Effector memory CD8-positive, alpha-beta T cell (primary cell): Measurements from ENCODE around the gene MAPT.

Source experiments
- ATAC-seq: fragments of 150-1000 bp; cut with Tn5 transposase; replicated peaks from 2 replicates; pipeline ENCODE4 v1.10.0; 2021; ENCODE audit warnings: mild to moderate bottlenecking, moderate library complexity
- DNase-seq, 3 experiments: peaks; one replicate each; pipeline ENCODE4 v3.0.0; 2021
- H3K27ac Mint-ChIP-seq, 2 donors: one replicate each; pipeline ENCODE4 v1.8.0; 2022; ENCODE audit warnings: mild to moderate bottlenecking in 2 of 2, mixed read lengths in 2 of 2, moderate library complexity in 2 of 2
- H3K27me3 Mint-ChIP-seq, 2 donors: one replicate each; pipeline ENCODE4 v1.8.0; 2022; ENCODE audit warnings: mixed read lengths in 2 of 2
- H3K36me3 Mint-ChIP-seq: one replicate; pipeline ENCODE4 v1.8.0; 2022; ENCODE audit warnings: mild to moderate bottlenecking, moderate library complexity, mixed read lengths; ENCODE audit not compliant: insufficient read depth
- H3K4me1 Mint-ChIP-seq, 2 donors: one replicate each; pipeline ENCODE4 v1.8.0; 2022; ENCODE audit warnings: low read depth in 2 of 2, mixed read lengths in 2 of 2
- H3K4me3 Mint-ChIP-seq, 2 donors: one replicate each; pipeline ENCODE4 v1.8.0; 2022; ENCODE audit warnings: mild to moderate bottlenecking in 2 of 2, mixed read lengths in 2 of 2, moderate library complexity in 2 of 2
- H3K9me3 Mint-ChIP-seq, 2 donors: one replicate each; pipeline ENCODE4 v1.8.0; 2022; ENCODE audit warnings: mixed read lengths in 2 of 2

MAPT gene

DNA sequence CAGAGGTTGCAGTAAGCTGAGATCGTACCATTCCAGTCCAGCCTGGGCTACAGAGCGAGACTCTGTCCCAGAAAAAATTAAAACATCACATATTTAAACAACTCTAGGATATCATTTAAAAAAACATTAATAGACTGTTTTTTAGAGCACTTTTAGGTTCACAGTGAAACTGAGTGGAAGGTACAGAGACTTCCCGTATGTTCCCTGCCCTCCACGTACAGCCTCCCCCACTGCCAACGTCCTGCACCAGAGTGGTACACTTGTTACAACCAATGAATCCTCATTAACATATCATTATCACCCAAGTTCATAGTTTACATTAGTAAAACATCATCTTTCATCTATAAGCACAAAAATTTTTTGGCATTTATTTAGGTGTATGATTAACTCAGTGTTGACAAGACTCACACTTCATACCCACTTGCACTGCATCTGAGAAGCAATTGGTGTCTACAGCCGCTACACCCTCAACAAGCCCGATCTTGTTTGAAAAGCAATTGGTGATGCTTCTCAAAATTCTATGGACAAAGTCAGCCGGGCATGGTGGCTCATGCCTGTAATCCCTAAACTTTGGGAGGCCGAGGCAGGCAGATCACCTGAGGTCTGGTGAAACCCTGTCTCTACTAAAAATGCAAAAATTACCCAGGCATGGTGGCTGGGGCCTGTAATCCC lies 64.8 kb downstream of the MAPT start:
- H3K9me3 Mint-ChIP-seq = no peaks in the 10 kb centered on the region
- no peak overlapping the region for H3K4me3 Mint-ChIP-seq
- peaks cover 10 to 14% of the 10 kb centered on the region in 2 donors for H3K27me3 Mint-ChIP-seq
- DNase-seq (no peak), ATAC-seq (no peak)
- H3K27ac Mint-ChIP-seq = peak overlapping the region in 1 of 2 donors; percentile 49
- H3K4me1 Mint-ChIP-seq = no peaks in the 10 kb centered on the region
- H3K36me3 Mint-ChIP-seq = no peaks in the 10 kb centered on the region

DNA sequence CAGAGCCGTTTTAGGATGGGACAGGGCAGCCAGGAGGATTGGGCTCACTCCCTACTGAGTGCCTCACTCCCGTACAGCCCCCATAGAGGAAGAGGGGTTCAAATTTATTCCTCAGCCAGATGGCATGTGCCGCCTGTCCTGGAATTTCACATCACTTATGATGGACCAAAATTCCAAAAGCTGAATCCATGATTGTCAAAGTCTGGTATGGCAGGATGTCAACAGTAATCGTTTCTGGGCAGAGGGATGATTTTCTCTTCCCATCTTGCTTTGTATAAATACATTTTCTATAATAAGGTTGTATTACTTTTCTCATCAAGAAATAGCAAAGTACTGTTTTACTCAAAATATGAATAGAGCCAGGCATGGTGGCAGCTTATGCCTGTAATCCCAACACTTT lies 66.0 kb downstream of the MAPT start:
- Mint-ChIP-seq H3K4me3 (no peak overlapping the region), H3K27me3 (peaks cover 6 to 8% of the 10 kb centered on the region in 2 donors), H3K27ac (no peak overlapping the region), H3K4me1 (no peaks in the 10 kb centered on the region), H3K9me3 (no peaks in the 10 kb centered on the region), H3K36me3 (no peaks in the 10 kb centered on the region)
- ATAC-seq = no peak
- DNase-seq = no peak

DNA sequence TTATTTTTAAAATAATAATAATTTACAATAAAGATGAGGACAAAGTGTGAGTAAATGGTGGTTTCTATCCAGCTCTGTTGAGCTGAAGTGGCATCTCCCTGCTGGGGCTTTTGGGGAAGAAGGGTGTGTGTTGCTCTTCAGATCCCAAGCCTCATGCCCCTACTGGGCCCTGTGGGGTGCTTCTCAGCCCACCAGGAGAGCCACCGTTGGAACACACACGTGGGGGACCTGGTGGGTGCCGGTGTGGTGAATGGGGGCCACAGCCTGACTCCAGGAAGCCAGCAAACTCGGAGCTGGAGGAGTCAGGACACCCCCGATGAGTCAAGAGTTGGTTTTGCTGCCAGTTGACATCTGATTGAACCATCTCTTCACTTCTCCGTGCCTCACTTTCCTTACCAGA lies 66.9 kb downstream of the MAPT start:
- no peak for ATAC-seq
- no peaks in the 10 kb centered on the region for H3K9me3 Mint-ChIP-seq
- no peak for DNase-seq
- H3K4me1 Mint-ChIP-seq = no peaks in the 10 kb centered on the region
- H3K27ac Mint-ChIP-seq = no peak overlapping the region
- H3K36me3 Mint-ChIP-seq = no peaks in the 10 kb centered on the region
- H3K4me3 Mint-ChIP-seq = no peak overlapping the region
- H3K27me3 Mint-ChIP-seq = peaks cover 0 to 7% of the 10 kb centered on the region in 2 donors

DNA sequence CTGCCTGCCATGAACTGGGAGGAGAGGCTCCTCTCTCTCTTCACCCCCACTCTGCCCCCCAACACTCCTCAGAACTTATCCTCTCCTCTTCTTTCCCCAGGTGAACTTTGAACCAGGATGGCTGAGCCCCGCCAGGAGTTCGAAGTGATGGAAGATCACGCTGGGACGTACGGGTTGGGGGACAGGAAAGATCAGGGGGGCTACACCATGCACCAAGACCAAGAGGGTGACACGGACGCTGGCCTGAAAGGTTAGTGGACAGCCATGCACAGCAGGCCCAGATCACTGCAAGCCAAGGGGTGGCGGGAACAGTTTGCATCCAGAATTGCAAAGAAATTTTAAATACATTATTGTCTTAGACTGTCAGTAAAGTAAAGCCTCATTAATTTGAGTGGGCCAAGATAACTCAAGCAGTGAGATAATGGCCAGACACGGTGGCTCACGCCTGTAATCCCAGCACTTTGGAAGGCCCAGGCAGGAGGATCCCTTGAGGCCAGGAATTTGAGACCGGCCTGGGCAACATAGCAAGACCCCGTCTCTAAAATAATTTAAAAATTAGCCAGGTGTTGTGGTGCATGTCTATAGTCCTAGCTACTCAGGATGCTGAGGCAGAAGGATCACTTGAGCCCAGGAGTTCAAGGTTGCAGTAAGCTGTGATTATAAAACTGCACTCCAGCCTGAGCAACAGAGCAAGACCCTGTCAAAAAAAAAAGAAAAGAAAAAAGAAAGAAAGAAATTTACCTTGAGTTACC lies 68.0 kb downstream of the MAPT start:
- ATAC-seq (no peak), DNase-seq (no peak)
- Mint-ChIP-seq H3K9me3 (no peaks in the 10 kb centered on the region), H3K36me3 (no peaks in the 10 kb centered on the region), H3K4me1 (no peaks in the 10 kb centered on the region), H3K27me3 (peaks cover 5 to 13% of the 10 kb centered on the region in 2 donors), H3K27ac (no peak overlapping the region), H3K4me3 (no peak overlapping the region)

DNA sequence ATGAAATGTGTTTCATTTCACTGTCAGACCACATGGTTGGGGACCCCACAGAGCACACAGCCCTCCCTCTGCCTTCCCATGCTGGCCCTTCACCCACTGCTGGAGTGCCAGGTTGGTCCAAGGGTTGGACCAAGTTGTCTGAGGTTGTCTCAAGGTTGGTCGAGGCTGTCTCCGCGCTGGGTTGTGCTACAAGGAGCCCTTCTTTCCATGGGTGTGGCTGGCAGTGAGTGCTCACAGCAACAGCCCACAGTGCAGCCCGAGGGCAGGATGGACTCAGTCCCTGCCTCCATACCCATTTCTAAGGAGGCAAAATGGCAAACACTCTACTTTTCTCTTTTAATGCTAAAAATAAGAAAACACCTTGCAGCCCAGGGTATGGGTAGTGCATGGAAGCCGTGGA lies 68.9 kb downstream of the MAPT start:
- H3K4me1 Mint-ChIP-seq = peaks cover 2 to 5% of the 10 kb centered on the region in 2 donors
- no peaks in the 10 kb centered on the region for H3K9me3 Mint-ChIP-seq
- no peak for ATAC-seq
- no peak overlapping the region for H3K27ac Mint-ChIP-seq
- no peak for DNase-seq
- no peaks in the 10 kb centered on the region for H3K36me3 Mint-ChIP-seq
- peaks cover 14 to 21% of the 10 kb centered on the region in 2 donors for H3K27me3 Mint-ChIP-seq
- H3K4me3 Mint-ChIP-seq = no peak overlapping the region

DNA sequence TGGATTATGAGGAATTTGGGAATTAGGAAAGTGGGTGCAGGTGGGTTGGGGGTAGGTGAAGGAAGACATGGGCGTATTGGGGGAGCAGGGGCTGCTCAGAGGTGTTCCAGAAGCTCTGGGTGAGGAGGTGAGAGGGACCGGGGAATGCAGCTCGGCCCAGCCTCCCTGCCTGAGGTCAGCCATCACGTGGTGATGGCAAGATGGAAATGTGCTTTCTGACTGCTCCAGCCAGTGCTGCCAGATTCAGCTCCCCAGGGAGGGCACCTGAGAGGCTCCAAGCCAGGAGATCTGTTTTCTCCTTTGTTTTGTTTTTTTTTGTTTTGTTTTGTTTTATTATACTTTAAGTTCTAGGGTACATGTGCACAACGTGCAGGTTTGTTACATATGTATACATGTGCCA lies 69.5 kb downstream of the MAPT start:
- Mint-ChIP-seq H3K36me3 (no peaks in the 10 kb centered on the region), H3K4me1 (peaks cover 2 to 5% of the 10 kb centered on the region in 2 donors), H3K9me3 (no peaks in the 10 kb centered on the region), H3K27ac (no peak overlapping the region), H3K4me3 (no peak overlapping the region), H3K27me3 (peaks cover 14 to 21% of the 10 kb centered on the region in 2 donors)
- ATAC-seq = no peak
- DNase-seq = no peak

DNA sequence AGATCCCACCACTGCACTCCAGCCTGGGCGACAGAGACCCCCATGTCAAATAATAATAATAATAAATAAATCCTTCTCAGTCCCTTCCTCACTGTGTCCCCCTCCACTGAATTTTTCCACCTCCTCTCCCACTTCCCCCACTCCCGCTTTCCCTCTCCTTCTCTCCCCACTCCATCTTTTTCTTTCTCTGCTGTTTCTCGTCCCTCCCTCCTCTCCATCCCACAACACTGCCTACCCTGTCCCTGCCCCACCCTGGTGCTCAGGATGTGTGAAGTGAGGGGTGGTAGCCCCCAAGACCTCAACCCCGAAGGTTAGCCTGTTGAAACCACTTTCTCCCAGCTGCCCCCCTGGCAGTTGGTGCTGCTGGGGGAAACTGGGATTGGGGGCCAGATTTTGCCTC lies 70.3 kb downstream of the MAPT start:
- peak overlapping the region in 1 of 2 donors; percentile 23 for H3K27ac Mint-ChIP-seq
- no peak for DNase-seq
- H3K27me3 Mint-ChIP-seq = peaks cover 14 to 24% of the 10 kb centered on the region in 2 donors
- no peaks in the 10 kb centered on the region for H3K36me3 Mint-ChIP-seq
- H3K9me3 Mint-ChIP-seq = no peaks in the 10 kb centered on the region
- no peak overlapping the region for H3K4me3 Mint-ChIP-seq
- no peak for ATAC-seq
- H3K4me1 Mint-ChIP-seq = peaks cover 2 to 5% of the 10 kb centered on the region in 2 donors

DNA sequence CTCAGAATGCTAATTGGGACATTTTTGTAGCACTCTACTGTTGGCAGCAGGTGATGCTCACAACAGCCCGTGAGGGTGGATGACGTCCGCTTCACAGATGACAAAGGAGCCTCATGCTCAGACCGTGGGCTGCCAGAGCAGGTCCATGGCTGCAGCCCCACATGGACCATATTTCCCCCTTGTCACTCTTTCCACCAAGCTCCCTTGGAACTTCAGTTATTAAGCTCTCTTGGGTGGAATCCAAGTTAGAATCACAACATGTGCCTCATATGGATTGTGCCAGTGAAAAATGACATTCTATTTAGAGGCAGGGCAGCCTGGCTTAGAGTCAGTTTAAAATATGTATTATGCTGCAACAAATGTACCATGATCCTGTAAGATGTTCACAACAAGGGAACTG lies 71.5 kb downstream of the MAPT start:
- Mint-ChIP-seq H3K27me3 (peaks cover 22 to 28% of the 10 kb centered on the region in 2 donors), H3K4me1 (peaks cover 2 to 5% of the 10 kb centered on the region in 2 donors), H3K4me3 (no peak overlapping the region), H3K9me3 (no peaks in the 10 kb centered on the region), H3K27ac (no peak overlapping the region), H3K36me3 (no peaks in the 10 kb centered on the region)
- no peak for ATAC-seq
- DNase-seq = no peak

DNA sequence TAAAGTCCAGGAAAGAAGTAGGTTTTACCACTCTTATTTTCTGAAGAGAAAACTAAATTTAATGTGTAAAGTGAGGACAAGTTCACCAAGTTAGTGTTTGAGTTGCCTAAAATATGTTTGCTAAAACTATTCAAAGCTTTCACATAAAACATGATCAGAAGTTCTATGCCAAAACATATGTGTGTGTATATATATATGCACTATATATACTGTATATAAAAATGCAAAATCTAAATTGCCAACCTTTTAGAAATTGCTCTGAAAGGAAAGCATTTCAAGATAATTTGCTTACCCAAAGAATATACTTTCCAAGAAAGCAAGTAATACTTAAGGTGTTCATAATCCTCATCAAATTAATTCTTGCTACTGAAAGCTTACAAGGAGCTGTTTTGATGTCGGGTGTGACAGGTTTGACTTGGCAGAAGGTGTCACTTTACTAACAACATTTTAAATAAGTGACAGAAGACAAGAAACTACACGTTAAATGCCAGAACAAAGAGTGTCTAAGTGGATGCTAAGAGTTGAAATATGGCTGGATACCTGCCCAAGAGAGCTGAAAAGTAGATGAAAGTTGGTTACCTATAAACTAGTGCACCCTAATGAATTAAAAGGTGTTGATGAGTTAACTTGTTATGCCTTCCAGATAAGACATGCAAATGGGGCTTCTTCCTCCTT lies 72.4 kb downstream of the MAPT start:
- Mint-ChIP-seq H3K4me3 (no peak overlapping the region), H3K36me3 (no peaks in the 10 kb centered on the region), H3K27ac (no peak overlapping the region), H3K27me3 (peaks cover 22 to 28% of the 10 kb centered on the region in 2 donors), H3K9me3 (no peaks in the 10 kb centered on the region), H3K4me1 (peaks cover 2 to 5% of the 10 kb centered on the region in 2 donors)
- no peak for ATAC-seq
- DNase-seq = no peak

DNA sequence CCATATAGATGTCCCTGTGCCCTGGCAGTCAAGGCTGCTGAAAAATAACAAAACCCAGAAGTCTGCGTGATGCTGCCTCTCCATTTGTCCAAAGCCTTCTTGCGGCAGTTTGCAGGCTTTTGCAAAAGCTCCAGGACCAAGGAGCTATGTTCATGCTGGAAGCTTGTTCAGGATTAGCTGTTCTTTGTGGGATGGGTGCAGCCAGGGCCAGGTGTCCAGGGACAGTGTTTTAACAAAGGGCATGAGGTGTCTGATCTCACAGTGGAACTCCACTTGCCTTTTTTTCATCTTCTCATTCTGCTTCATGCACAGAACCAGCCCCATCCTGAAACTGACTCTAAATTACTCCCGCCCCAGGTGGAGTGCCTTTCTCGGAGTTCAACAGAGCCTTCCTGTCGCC lies 73.0 kb downstream of the MAPT start:
- Mint-ChIP-seq H3K4me1 (peaks cover 2 to 5% of the 10 kb centered on the region in 2 donors), H3K9me3 (peaks cover 0 to 2% of the 10 kb centered on the region in 2 donors), H3K27me3 (peaks cover 22 to 31% of the 10 kb centered on the region in 2 donors), H3K36me3 (no peaks in the 10 kb centered on the region), H3K27ac (no peak overlapping the region), H3K4me3 (no peak overlapping the region)
- DNase-seq (no peak), ATAC-seq (no peak)

DNA sequence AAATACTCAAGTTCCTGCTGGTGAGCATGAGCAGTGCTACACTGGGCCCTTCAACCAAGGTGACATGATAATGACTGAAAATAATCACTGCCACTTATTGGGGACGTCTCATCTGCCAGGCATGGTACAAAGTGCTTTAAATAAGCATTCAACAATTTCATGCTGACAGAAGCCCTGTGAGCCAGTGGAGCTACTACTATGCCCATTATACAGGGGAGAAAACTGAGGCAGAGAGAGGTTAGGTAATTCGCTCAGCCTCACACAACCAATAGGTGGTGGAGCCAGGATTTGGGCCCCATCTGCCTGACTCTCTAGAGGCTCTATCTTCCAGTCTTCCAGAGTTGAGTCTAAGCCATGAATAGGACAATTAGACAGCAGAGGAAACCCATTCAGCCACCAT lies 74.4 kb downstream of the MAPT start:
- Mint-ChIP-seq H3K9me3 (peaks cover 0 to 2% of the 10 kb centered on the region in 2 donors), H3K36me3 (no peaks in the 10 kb centered on the region), H3K27ac (no peak overlapping the region), H3K4me1 (peaks cover 2 to 5% of the 10 kb centered on the region in 2 donors), H3K27me3 (peaks cover 22 to 34% of the 10 kb centered on the region in 2 donors), H3K4me3 (no peak overlapping the region)
- DNase-seq = no peak
- no peak for ATAC-seq

DNA sequence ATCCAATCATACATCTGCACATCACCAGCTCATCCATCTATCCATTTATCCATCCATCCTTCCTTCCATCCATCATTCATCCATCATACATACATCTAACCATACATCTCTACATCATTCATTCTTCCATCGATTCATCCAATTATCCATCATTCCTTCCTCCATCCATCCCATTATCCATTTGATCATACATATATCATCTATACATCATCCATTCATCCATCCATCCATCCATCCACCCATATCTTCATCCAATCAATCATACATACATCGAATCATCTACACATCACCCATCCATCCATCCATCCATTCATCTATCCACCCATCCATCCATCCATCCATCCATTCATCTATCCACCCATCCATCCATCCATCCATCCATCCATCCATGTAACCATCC lies 75.4 kb downstream of the MAPT start:
- H3K4me3 Mint-ChIP-seq = no peak overlapping the region
- no peak overlapping the region for H3K27ac Mint-ChIP-seq
- peaks cover 2 to 5% of the 10 kb centered on the region in 2 donors for H3K4me1 Mint-ChIP-seq
- peaks cover 22 to 34% of the 10 kb centered on the region in 2 donors for H3K27me3 Mint-ChIP-seq
- peaks cover 0 to 2% of the 10 kb centered on the region in 2 donors for H3K9me3 Mint-ChIP-seq
- ATAC-seq = no peak
- no peaks in the 10 kb centered on the region for H3K36me3 Mint-ChIP-seq
- no peak for DNase-seq

DNA sequence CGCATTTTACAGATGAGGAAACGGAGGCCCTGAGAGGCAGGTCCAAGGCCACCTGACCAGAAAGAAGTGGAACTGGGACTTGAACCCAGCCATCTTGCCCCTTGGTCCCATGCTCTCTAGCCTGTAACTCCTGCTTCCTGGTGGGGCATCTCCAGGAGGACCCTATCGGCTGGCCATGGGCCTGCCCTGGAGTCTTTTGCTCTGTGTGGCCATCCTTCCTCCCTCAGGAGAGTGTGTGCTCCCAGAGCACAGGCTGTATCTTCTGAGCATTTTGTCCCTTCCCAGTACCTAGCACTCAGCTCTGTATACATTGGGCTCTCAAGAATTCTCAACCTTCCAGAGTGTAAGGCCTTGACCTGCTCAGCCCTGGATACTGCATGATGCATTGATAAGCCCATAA lies 76.3 kb downstream of the MAPT start:
- Mint-ChIP-seq H3K36me3 (no peaks in the 10 kb centered on the region), H3K27me3 (peaks cover 22 to 32% of the 10 kb centered on the region in 2 donors), H3K27ac (no peak overlapping the region), H3K9me3 (peaks cover 0 to 2% of the 10 kb centered on the region in 2 donors), H3K4me1 (peaks cover 2 to 5% of the 10 kb centered on the region in 2 donors), H3K4me3 (no peak overlapping the region)
- ATAC-seq (no peak), DNase-seq (no peak)
